Measurements from ENCODE around the gene BORCS5. TPM values are rescaled to one million over a fixed set of nuclear protein-coding genes. Genes with fewer than 3 reads are reported as not detected.

Gene BORCS5
- total RNA-seq, 2 experiments from 2014 or later = 10.4 to 22.9 TPM

- DNase-seq (ENCODE audit: low spot score) = no peak
- POLR2A ChIA-PET = interaction anchor here (0.5 to 0.9 kb wide), 2 partner anchors 11 to 348 kb away, joined by 6 to 8 read pairs; no protein-coding TSS in a partner anchor
- intact Hi-C loops (cut with micrococcal nuclease; ENCODE audit: unreplicated experiment) = no loop called here
- H2AFZ ChIP-seq (ENCODE audit: low read length) = no peak overlapping the region
- H4K20me1 ChIP-seq (ENCODE audit: insufficient read depth, low read length) = no peaks in the 10 kb centered on the region
- H3K4me1 ChIP-seq (ENCODE audit: insufficient read depth, low read length, poor library complexity, severe bottlenecking) = no peaks in the 10 kb centered on the region
- no peak overlapping the region for H3K27ac ChIP-seq (ENCODE audit: low read depth, low read length, poor library complexity, severe bottlenecking)
- no TSS peak for BruUV-seq (replicated peaks)
- no peaks in the 10 kb centered on the region for H3K36me3 ChIP-seq (ENCODE audit: insufficient read depth, low read length)
- TF ChIP-seq CTCF (conservative IDR thresholded peaks at IDR 0.05; ENCODE audit: low read length) (no peak), EZH2phosphoT487 (IDR thresholded peaks at IDR 0.05; ENCODE audit: borderline replicate concordance, low read depth, low read length) (no peak)
- no peaks in the 10 kb centered on the region for H3K9me3 ChIP-seq (ENCODE audit: low read length)
- H3K4me2 ChIP-seq (ENCODE audit: low read length) = no peak overlapping the region
- no peaks in the 10 kb centered on the region for H3K9me2 ChIP-seq (ENCODE audit: insufficient read depth, low read length)
- no peaks in the 10 kb centered on the region for H3K79me2 ChIP-seq (ENCODE audit: insufficient read depth, low read depth, low read length)
- CTCF ChIA-PET (ENCODE audit: unreplicated experiment) = no interaction called here
- no peak overlapping the region for H3K4me3 ChIP-seq (ENCODE audit: low read depth, low read length, poor library complexity, severe bottlenecking)
Observed at GRCh38 chr12:12451098-12451497, 94.2 kb downstream of the BORCS5 start.

- Histone ChIP-seq H4K20me1 (ENCODE audit: insufficient read depth, low read length) (no peaks in the 10 kb centered on the region), H3K9me2 (ENCODE audit: insufficient read depth, low read length) (no peaks in the 10 kb centered on the region), H3K4me2 (ENCODE audit: low read length) (no peak overlapping the region), H3K4me1 (ENCODE audit: insufficient read depth, low read length, poor library complexity, severe bottlenecking) (no peaks in the 10 kb centered on the region), H3K79me2 (ENCODE audit: insufficient read depth, low read depth, low read length) (no peaks in the 10 kb centered on the region), H2AFZ (ENCODE audit: low read length) (no peak overlapping the region), H3K4me3 (ENCODE audit: low read depth, low read length, poor library complexity, severe bottlenecking) (no peak overlapping the region), H3K9me3 (ENCODE audit: low read length) (no peaks in the 10 kb centered on the region), H3K36me3 (ENCODE audit: insufficient read depth, low read length) (no peaks in the 10 kb centered on the region), H3K27ac (ENCODE audit: low read depth, low read length, poor library complexity, severe bottlenecking) (no peak overlapping the region)
- CTCF ChIA-PET (ENCODE audit: unreplicated experiment) = no interaction called here
- POLR2A ChIA-PET = no interaction called here
- intact Hi-C loops (cut with micrococcal nuclease; ENCODE audit: unreplicated experiment) = no loop called here
- TF ChIP-seq EZH2phosphoT487 (IDR thresholded peaks at IDR 0.05; ENCODE audit: borderline replicate concordance, low read depth, low read length) (no peak), CTCF (conservative IDR thresholded peaks at IDR 0.05; ENCODE audit: low read length) (no peak)
- no peak for DNase-seq (ENCODE audit: low spot score)
- no TSS peak for BruUV-seq (replicated peaks)
Observed at GRCh38 chr12:12452326-12452902, 95.5 kb downstream of the BORCS5 start.

- no peaks in the 10 kb centered on the region for H3K79me2 ChIP-seq (ENCODE audit: insufficient read depth, low read depth, low read length)
- H4K20me1 ChIP-seq (ENCODE audit: insufficient read depth, low read length) = no peaks in the 10 kb centered on the region
- no peaks in the 10 kb centered on the region for H3K36me3 ChIP-seq (ENCODE audit: insufficient read depth, low read length)
- no peak overlapping the region for H2AFZ ChIP-seq (ENCODE audit: low read length)
- H3K9me3 ChIP-seq (ENCODE audit: low read length) = no peaks in the 10 kb centered on the region
- H3K4me2 ChIP-seq (ENCODE audit: low read length) = no peak overlapping the region
- no peak overlapping the region for H3K27ac ChIP-seq (ENCODE audit: low read depth, low read length, poor library complexity, severe bottlenecking)
- H3K4me3 ChIP-seq (ENCODE audit: low read depth, low read length, poor library complexity, severe bottlenecking) = no peak overlapping the region
- no TSS peak for BruUV-seq (replicated peaks)
- DNase-seq (ENCODE audit: low spot score) = no peak
- TF ChIP-seq CTCF (conservative IDR thresholded peaks at IDR 0.05; ENCODE audit: low read length) (no peak), EZH2phosphoT487 (IDR thresholded peaks at IDR 0.05; ENCODE audit: borderline replicate concordance, low read depth, low read length) (no peak)
- H3K9me2 ChIP-seq (ENCODE audit: insufficient read depth, low read length) = no peaks in the 10 kb centered on the region
- CTCF ChIA-PET (ENCODE audit: unreplicated experiment) = no interaction called here
- H3K4me1 ChIP-seq (ENCODE audit: insufficient read depth, low read length, poor library complexity, severe bottlenecking) = no peaks in the 10 kb centered on the region
- intact Hi-C loops (cut with micrococcal nuclease; ENCODE audit: unreplicated experiment) = no loop called here
- POLR2A ChIA-PET = interaction anchor here (0.6 kb wide), 1 partner anchor 8 kb away, joined by 3 read pairs; no protein-coding TSS in a partner anchor
Observed at GRCh38 chr12:12453635-12454034, 96.8 kb downstream of the BORCS5 start.
